ENCODE measurements around the gene ADD1.

Gene ADD1

DNA sequence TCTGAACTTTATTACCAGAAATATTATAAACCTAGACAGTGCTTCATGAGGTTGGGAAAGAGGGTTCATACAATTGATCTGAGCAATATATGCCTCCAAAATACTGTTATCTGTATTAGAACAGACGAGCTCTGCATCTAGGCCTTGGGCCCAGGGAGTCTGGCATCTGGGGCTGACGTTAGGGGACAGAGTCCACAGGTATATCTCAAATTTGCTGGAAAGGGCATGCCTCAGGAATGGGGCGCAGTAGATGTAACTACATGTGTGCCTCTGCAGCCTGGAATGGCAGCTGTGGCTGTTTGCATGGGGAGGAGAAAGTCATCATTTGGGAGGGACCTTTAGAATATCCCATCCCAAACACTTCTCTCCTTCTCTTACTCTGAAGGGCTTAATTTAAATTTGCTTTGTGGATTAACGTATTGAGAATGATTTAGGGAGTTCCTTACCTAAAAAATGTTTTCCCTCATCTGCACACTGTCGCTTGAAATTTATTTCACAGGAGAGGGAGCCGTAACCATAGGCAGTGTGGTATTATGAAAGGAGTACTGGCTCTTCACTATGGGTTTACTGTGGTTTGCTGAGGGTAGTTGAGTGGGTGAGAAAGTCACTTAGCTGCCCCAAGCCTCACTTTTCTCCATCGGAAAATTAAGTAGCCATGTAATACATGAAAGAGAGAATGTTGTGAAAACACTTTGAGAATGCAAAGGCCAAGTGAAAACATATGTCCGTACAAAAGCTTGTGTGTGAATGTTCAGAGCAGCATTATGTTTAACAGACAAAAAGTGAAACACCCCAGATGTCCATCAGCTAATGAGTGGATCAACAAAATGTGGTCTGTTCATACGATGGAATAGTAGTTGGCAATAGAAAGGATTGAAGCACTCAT is 5.9 kb downstream of the ADD1 start:
- no peaks in the 10 kb centered on the region for H3K9me3 Mint-ChIP-seq
- CTCF ChIA-PET: no interaction called here

DNA sequence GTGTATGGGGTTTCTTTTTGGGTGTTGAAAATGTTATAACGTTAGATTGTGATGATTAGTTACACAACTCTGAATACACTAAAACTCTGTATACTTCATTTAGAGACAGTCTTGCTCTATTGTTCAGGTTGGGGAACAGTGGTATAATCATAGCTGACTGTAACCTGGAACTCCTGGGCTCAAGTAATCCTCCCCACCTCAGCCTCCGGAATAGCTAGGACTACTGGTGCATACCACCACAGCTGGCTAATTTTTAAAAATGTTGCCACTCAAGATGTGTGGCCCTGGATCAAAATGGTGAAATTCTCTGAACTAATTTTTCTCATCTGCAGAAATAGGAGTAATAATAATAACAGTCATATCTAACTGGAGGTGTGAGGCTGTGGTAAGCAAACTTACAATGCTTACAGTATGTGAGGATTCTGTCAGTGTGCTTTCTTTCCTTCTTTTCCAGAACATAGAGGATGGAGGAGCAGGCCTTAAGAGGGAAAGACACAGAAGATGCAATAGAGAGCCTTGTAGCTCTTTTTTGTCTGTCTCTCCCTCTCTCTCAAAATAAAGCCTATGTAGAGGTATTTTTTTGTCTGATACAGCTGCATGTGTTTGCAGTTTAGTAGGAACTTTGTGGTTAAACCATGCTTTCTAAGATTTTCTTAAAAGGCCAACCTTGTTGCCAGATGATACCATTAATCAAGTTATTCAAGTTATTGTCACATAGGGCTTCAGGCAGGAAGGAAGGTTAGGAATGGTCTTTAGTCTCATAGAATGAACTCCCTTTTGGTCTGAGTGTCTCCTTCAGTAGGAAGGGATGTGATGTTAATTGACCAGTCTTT is 7.5 kb downstream of the ADD1 start:
- no peak overlapping the region for H3K4me3 Mint-ChIP-seq
- DNase-seq: no peak

More for the DNA sequence above, 5.9 kb downstream of the ADD1 start:
- no peak overlapping the region for H3K4me3 Mint-ChIP-seq
- no peak for DNase-seq
- H3K36me3 Mint-ChIP-seq: peaks cover 20% of the 10 kb centered on the region
- no peaks in the 10 kb centered on the region for H3K27me3 Mint-ChIP-seq
- no peak overlapping the region for H3K27ac Mint-ChIP-seq
- H3K4me1 Mint-ChIP-seq: peaks cover 72% of the 10 kb centered on the region

DNA sequence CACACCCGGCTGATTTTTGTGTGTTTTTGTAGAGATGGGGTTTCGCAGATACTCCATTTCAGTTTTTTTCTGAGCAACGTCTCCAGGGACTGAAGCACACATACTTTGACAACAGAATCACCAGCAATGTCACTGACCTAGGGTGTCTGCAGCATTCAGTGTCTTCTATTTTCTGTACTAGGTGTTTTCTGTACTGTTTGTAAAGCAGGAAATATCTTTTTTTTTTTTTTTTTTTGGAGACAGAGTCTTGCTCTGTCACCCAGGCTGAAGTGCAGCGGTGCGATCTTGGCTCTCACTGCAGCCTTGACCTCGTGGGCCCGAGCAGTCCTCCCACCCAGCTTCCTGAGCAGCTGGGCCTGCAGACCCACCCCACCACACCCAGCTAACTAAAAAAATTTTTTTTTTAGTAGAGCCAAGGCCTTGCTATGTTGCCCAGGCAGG is 8.9 kb downstream of the ADD1 start:
- H3K27ac Mint-ChIP-seq: peak overlapping the region; percentile 86
- no peaks in the 10 kb centered on the region for H3K9me3 Mint-ChIP-seq
- peak; percentile 29 for DNase-seq
- CTCF ChIA-PET: no interaction called here
- H3K27me3 Mint-ChIP-seq: no peaks in the 10 kb centered on the region
- H3K36me3 Mint-ChIP-seq: peaks cover 30% of the 10 kb centered on the region
- H3K4me3 Mint-ChIP-seq: peak overlapping the region; percentile 37
- peaks cover 58% of the 10 kb centered on the region for H3K4me1 Mint-ChIP-seq

More for the DNA sequence above, 7.5 kb downstream of the ADD1 start:
- Mint-ChIP-seq H3K4me1 (peaks cover 64% of the 10 kb centered on the region), H3K27ac (peak overlapping the region; percentile 78), H3K27me3 (no peaks in the 10 kb centered on the region), H3K9me3 (no peaks in the 10 kb centered on the region), H3K36me3 (peaks cover 26% of the 10 kb centered on the region)
- CTCF ChIA-PET: interaction anchor here (1.2 kb wide), 1 partner anchor 16 kb away, joined by 3 read pairs; no protein-coding TSS in a partner anchor

DNA sequence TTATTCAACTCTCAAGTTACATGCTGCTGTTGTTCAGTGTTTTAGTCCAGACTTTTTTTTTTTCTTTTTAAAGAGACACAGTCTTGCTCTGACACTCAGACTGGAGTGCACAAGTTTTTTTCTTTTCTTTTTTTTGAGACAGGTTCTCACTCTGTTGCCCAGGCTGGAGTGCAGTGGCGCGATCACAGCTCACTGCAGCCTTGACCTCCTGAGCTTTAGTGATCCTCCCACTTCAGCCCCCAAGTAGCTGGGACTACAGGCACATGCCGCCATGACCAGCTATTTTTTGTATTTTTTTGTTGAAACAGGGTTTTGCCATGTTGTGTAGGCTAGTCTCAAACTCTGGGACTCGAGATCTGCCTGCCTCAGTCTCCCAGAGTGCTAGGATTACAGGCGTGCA is 11.9 kb downstream of the ADD1 start:
- DNase-seq: no peak
- Mint-ChIP-seq H3K27me3 (no peaks in the 10 kb centered on the region), H3K36me3 (peaks cover 52% of the 10 kb centered on the region), H3K4me3 (no peak overlapping the region), H3K4me1 (peaks cover 72% of the 10 kb centered on the region), H3K27ac (no peak overlapping the region), H3K9me3 (peaks cover 8% of the 10 kb centered on the region)
- CTCF ChIA-PET: no interaction called here

DNA sequence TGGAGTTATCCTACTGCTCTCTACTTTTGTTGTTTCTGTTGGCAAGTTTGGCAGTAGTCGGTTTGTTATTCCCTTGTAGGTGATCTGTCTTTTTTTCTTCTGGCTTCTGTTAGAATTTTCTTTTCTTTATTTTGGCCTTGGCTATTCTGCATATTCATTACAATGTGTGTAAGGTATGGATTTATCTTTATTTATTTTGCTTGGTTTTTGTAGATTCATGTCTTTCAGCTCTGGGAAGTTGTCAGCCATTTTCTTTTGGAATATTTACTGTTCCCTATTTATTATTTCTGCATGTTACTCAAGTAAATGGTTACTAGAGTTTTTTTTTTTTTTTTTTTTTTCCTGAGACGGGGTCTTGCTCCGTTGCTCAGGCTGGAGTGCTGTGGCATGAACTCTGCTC is 12.6 kb downstream of the ADD1 start:
- Mint-ChIP-seq H3K27me3 (no peaks in the 10 kb centered on the region), H3K9me3 (peaks cover 8% of the 10 kb centered on the region), H3K4me3 (no peak overlapping the region), H3K27ac (peak overlapping the region; percentile 26), H3K36me3 (peaks cover 57% of the 10 kb centered on the region), H3K4me1 (peaks cover 72% of the 10 kb centered on the region)
- no peak for DNase-seq
- CTCF ChIA-PET: no interaction called here

DNA sequence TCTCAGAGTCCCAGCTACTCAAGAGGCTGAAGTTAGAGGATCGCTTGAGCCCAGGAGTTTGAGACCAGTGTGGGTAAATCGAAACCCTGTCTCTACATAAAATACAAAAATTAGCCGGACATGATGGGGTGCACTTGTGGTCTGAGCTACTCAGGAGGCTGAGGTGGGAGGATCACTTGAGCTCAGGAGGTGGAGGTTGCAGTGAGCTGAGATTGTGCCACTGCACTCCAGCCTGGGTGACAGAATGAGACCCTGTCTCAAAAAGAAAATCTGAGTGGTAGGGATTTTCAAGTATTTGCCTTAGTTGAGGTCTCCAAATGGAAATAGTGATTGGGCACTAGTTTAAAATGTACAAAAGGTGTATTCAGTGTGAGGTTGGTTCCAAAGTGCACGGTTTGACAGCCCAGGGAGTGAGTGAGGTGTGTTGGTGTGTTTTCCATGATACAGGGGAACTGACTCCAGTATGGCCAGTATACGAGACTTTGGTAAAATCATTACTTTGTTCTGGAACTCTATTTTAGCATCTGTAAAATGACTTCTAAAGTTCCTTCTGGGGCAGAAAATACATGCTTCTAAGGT is 13.8 kb downstream of the ADD1 start:
- Mint-ChIP-seq H3K36me3 (peaks cover 57% of the 10 kb centered on the region), H3K9me3 (peaks cover 8% of the 10 kb centered on the region), H3K4me3 (no peak overlapping the region), H3K27ac (no peak overlapping the region), H3K4me1 (peaks cover 70% of the 10 kb centered on the region), H3K27me3 (no peaks in the 10 kb centered on the region)
- no peak for DNase-seq
- CTCF ChIA-PET: interaction anchor here (0.7 kb wide), 1 partner anchor 98 kb away, joined by 3 read pairs; no protein-coding TSS in a partner anchor

DNA sequence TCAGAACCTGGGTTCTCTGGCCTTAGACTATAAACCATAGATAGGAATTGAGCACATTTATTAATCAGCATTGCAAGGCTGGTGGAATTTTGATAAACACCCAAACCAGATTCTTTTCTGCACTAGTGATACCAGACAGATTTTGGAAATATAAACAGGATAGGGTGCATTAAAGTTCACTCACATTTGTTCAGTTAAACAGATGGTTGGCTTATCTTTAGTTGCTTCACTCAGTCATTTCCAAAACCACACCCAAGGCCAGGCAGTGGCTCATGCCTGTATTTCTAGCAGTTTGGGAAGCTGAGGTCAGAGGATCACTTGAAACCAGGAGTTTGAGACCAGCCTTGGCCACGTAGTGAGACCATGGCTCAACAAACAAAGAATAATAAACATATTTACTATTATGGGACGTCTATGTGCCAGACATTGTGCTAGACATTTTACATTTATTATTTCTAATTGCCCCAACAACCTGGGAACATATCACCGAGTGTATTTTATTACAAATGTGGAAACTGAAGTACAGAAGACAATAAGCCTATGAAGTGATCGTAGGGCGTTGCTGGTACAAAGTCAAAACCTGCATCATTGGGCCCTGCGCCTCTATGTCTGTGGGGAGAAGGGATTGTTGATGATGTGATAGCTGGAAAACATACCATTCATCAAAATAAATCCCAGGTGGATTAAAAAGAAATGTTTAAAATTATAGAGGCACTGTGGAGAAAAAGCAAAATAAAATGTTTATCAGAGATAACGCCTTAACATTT is 15.0 kb downstream of the ADD1 start:
- no peak for DNase-seq
- no peaks in the 10 kb centered on the region for H3K27me3 Mint-ChIP-seq
- no peak overlapping the region for H3K4me3 Mint-ChIP-seq
- CTCF ChIA-PET: no interaction called here
- H3K4me1 Mint-ChIP-seq: peaks cover 63% of the 10 kb centered on the region
- H3K36me3 Mint-ChIP-seq: peaks cover 54% of the 10 kb centered on the region
- peaks cover 8% of the 10 kb centered on the region for H3K9me3 Mint-ChIP-seq
- H3K27ac Mint-ChIP-seq: no peak overlapping the region

DNA sequence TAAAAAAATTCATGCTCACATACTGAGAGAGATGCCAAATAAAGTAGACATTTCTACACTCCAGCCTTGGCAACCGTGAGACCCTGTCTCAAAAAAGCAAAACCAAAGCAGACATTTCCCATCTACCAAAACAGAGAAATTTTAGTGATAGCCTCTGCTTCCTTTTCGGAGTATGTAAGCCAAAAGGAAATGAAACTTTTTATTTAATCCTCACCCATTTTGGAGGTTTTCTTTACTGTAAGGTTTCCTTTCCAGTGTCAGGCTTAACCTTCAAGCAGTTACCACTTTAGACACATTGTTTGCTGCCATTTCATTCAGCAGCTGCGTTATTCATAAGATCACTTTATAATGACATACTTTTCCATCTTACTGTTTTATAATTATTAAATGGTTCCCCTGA is 15.9 kb downstream of the ADD1 start:
- peaks cover 59% of the 10 kb centered on the region for H3K4me1 Mint-ChIP-seq
- H3K36me3 Mint-ChIP-seq: peaks cover 47% of the 10 kb centered on the region
- DNase-seq: no peak
- CTCF ChIA-PET: no interaction called here
- H3K9me3 Mint-ChIP-seq: peaks cover 8% of the 10 kb centered on the region
- no peaks in the 10 kb centered on the region for H3K27me3 Mint-ChIP-seq
- no peak overlapping the region for H3K4me3 Mint-ChIP-seq
- peak overlapping the region; percentile 62 for H3K27ac Mint-ChIP-seq

DNA sequence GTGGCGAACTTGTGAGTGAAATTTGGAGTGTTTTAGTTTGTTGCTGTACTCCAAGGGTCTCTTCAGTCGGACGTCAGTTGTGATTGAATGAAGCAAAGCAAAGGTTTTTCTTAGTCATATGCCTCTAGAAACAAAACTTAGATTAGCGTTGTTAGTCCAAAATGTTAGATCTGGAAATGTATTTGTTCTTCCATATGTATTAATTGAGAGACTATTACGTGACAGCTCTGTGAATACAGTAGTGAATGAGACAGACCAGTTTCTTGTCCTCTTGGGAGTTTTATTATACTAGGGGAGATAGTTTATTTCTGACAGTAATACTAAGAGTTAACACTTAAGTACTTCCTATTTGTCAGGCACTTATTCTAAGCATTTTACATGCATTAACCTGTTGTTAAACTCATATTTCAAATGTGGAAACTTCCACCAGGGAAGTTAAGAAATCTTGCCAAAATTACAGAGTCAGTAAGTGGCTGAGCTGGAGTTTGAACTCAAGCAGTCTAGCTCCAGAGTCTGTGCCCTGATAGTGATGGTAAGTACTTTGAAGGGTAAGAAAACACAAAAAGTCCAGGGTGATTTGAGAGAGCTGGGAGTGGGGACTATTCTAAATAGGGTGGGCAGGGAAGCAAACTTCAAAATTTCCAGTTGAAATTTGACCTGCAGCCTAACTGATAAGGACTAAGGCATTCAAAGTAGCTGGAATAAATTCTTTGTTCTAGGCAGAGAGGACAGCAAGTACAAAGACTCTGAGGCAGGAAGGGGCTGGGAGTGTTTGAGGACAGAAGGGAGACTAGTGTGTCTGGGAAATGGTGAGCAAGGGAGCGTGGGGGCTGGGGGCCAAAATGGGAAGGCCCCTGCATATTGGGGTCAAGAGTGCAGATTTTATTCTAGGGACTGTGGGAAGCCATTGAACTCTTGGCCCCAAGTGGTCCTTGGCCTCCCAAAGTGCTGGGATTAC is 17.0 kb downstream of the ADD1 start:
- peaks cover 39% of the 10 kb centered on the region for H3K36me3 Mint-ChIP-seq
- CTCF ChIA-PET: no interaction called here
- H3K4me1 Mint-ChIP-seq: peaks cover 61% of the 10 kb centered on the region
- peak overlapping the region; percentile 51 for H3K27ac Mint-ChIP-seq
- peaks cover 8% of the 10 kb centered on the region for H3K9me3 Mint-ChIP-seq
- H3K4me3 Mint-ChIP-seq: no peak overlapping the region
- H3K27me3 Mint-ChIP-seq: no peaks in the 10 kb centered on the region
- no peak for DNase-seq

DNA sequence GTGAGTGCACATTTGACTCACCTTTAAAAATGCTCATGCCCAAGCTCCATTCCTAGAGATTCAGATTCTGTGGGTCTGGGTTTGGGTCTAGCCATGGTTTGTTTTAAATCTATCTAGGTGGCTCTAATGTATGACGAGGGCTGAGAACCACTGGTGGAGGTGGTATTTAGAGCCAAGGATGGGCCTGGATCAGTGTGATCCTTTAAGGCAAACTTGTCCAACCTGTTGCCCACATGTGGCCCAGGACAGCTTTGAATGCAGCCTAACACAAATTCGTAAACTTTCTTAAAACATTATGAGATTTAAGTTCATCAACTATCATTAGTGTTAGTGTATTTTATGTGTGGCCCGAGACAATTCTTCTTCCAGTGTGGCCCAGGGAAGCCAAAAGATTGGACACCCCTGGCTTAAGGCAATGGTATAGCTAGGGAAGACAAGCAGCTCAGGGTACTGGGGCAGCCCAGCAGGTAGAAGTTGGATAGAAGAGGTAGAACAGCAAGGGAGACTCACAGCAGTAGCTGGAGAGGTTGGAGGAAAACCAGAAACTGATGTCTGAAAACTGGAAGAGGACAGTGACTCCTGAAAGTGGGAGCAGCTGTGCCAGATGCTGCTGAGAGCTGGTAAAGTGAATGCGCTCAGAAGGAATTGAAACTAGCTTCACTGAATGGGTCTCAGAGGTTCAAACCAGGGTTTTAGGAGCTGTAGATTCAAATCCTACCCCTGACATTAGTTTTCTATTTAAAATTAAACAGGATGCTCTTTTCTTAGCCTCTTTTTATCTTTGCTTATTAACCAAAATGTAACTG is 18.2 kb downstream of the ADD1 start:
- Mint-ChIP-seq H3K9me3 (peaks cover 8% of the 10 kb centered on the region), H3K27me3 (no peaks in the 10 kb centered on the region), H3K36me3 (peaks cover 33% of the 10 kb centered on the region), H3K4me1 (peaks cover 58% of the 10 kb centered on the region), H3K27ac (no peak overlapping the region), H3K4me3 (no peak overlapping the region)
- CTCF ChIA-PET: interaction anchor here (0.8 kb wide), 1 partner anchor 20 kb away, joined by 3 read pairs; no protein-coding TSS in a partner anchor
- no peak for DNase-seq

DNA sequence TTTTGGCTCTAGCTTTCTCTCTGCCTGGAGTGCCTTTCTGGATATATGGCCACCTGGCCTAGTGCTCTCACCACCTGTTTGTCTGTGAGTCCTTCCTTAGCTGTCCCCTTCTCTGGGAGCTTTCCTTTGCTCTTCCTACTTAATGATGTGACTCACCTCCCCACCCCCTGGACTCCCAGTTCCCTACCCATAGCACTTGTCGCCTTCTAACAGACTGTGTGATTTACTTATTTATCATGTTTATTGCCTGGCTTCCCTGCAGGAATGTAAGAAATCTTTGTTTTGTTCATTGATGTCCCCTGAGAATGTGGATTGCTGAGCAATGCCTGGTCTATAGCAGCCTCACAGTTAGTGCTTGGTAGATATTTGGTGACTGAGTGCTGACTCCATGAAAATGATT is 18.9 kb downstream of the ADD1 start:
- peaks cover 8% of the 10 kb centered on the region for H3K9me3 Mint-ChIP-seq
- CTCF ChIA-PET: interaction anchor here (0.8 kb wide), 1 partner anchor 21 kb away, joined by 3 read pairs; no protein-coding TSS in a partner anchor
- H3K4me3 Mint-ChIP-seq: no peak overlapping the region
- H3K4me1 Mint-ChIP-seq: peaks cover 63% of the 10 kb centered on the region
- peaks cover 32% of the 10 kb centered on the region for H3K36me3 Mint-ChIP-seq
- DNase-seq: no peak
- H3K27me3 Mint-ChIP-seq: no peaks in the 10 kb centered on the region
- no peak overlapping the region for H3K27ac Mint-ChIP-seq

DNA sequence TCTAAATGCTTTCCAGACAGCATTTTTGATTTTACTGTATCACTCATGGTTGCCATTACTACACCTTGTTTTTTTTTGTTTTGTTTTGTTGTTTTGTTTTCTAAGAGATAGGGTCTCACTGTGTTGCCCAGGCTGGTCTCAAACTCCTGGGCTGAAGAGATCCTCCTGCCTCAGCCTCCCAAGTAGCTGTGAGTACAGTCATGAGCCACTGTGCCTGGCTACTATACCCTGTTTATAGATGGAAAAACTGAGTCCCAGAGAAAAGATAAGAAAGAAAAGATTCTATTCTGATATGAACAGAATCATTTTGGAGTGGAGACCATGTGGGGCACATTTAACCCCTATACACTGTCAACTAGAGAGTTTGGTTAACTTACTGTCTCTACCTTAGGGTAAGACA is 20.0 kb downstream of the ADD1 start:
- no peak for DNase-seq
- Mint-ChIP-seq H3K36me3 (peaks cover 25% of the 10 kb centered on the region), H3K4me3 (no peak overlapping the region), H3K4me1 (peaks cover 57% of the 10 kb centered on the region), H3K27me3 (no peaks in the 10 kb centered on the region), H3K9me3 (peaks cover 8% of the 10 kb centered on the region), H3K27ac (no peak overlapping the region)
- CTCF ChIA-PET: no interaction called here

All from activated naive CD4-positive, alpha-beta T cell treated with anti-CD3 and anti-CD28 coated beads, Interleukin-2, amount 10 ng/mL, durations not matched to agents 7 days and 5 days (primary cell).